Esophagus squamous epithelium (tissue), 4 donors: Measurements from ENCODE around the gene KCNG2.

Experiments used
- POLR2A ChIP-seq, 4 donors: fragments of 450-650 bp; IDR thresholded peaks; one replicate each; pipeline ENCODE4 v1.6.1; 2017; ENCODE audit warnings: antibody characterized with exemption in 4 of 4, mild to moderate bottlenecking in 4 of 4, moderate library complexity in 3 of 4
- TF ChIP-seq, protein P1 (sequence below), 6 experiments: fragments of 450-650 bp in 4 of 6; fragments of 200-600 bp in 2 of 6; sonication (generic) in 2 of 6; IDR thresholded peaks; one replicate each; pipeline ENCODE4 v1.5.1; 2016 to 2019; ENCODE audit warnings: antibody characterized with exemption in 6 of 6, mild to moderate bottlenecking in 4 of 6, moderate library complexity in 4 of 6

DNA sequence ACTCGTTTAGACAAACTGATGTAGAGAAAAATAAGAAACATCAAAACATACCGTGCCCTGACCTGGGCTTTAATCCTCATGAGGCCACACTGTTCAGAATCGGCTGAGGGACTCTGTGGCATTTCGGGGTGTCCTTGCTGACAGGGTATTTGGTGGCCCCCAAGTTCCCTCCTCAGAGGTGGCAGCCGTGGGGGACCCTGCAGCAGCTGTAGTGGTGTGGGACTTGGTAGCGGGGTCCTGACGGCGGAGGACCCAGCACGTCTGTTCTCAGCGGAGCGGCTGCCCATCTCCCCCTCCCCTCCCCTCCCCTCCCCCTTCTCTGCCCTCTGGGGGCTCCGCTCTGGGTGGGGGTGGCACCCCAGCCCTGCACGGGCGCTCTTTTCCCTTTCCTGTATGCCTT is 18.4 kb downstream of the KCNG2 start:
- TF ChIP-seq, protein P1, sequence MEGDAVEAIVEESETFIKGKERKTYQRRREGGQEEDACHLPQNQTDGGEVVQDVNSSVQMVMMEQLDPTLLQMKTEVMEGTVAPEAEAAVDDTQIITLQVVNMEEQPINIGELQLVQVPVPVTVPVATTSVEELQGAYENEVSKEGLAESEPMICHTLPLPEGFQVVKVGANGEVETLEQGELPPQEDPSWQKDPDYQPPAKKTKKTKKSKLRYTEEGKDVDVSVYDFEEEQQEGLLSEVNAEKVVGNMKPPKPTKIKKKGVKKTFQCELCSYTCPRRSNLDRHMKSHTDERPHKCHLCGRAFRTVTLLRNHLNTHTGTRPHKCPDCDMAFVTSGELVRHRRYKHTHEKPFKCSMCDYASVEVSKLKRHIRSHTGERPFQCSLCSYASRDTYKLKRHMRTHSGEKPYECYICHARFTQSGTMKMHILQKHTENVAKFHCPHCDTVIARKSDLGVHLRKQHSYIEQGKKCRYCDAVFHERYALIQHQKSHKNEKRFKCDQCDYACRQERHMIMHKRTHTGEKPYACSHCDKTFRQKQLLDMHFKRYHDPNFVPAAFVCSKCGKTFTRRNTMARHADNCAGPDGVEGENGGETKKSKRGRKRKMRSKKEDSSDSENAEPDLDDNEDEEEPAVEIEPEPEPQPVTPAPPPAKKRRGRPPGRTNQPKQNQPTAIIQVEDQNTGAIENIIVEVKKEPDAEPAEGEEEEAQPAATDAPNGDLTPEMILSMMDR (IDR thresholded peaks at IDR 0.05) = no peak
- no peak for TF ChIP-seq POLR2A (IDR thresholded peaks at IDR 0.05)
